Endothelial cell of umbilical vein (primary cell): ENCODE measurements around the gene SPO11. TPM values are rescaled to one million over a fixed set of nuclear protein-coding genes. Genes with fewer than 3 reads are reported as not detected.

ENCODE experiments used
- BruUV-seq: library from RNA; stranded (reverse); fragments of 400-500 nt; replicated peaks from 2 replicates; lab custom pipeline; 2021; lab: Mats Ljungman, UMichigan
- CTCF ChIA-PET: fragments of 300-600, 350-600 bp; sonication (Branson Sonifier 250); formaldehyde crosslinking; loops from one replicate; lab custom pipeline; 2021; ENCODE audit warnings: antibody characterized with exemption, inconsistent platforms; lab: Charles Lee
- POLR2A ChIA-PET: fragments of 300-600, 350-600 bp; sonication (Branson Sonifier 250); formaldehyde crosslinking; loops from one replicate; lab custom pipeline; 2021; ENCODE audit warnings: antibody characterized with exemption, inconsistent platforms; lab: Charles Lee
- DNase-seq: peaks from one replicate; pipeline ENCODE4 v3.0.0-alpha.2; 2011; ENCODE audit warnings: low read depth, low spot score
- FAIRE-seq: peaks from 2 replicates; lab custom pipeline; 2011; peaks lifted over from hg19 to GRCh38; lab: Jason Lieb, UNC
- H2AFZ ChIP-seq: 2 replicates; pipeline ENCODE4 v1.6.0; 2012; ENCODE audit warnings: low read depth, low read length, control low read depth, inconsistent platforms
- H3K27ac ChIP-seq: 2 replicates; pipeline ENCODE4 v1.5.1; 2011; ENCODE audit warnings: low read depth, mild to moderate bottlenecking, control low read depth, low read length, moderate library complexity; ENCODE audit not compliant: insufficient read depth
- H3K27me3 ChIP-seq, 2 experiments: 2 replicates each; pipeline versions ENCODE4 v1.6.0 to v1.6.1; 2011; ENCODE audit warnings: low read length in 2 of 2, mixed read lengths in 1 of 2; ENCODE audit not compliant: control insufficient read depth in 2 of 2, insufficient read depth in 2 of 2
- H3K36me3 ChIP-seq, 2 experiments: 2 replicates in 1 of 2; 3 replicates in 1 of 2; pipeline ENCODE4 v1.5.1; 2011; ENCODE audit warnings: low read length in 2 of 2, mild to moderate bottlenecking in 1 of 2, moderate library complexity in 1 of 2; ENCODE audit not compliant: control insufficient read depth in 2 of 2, insufficient read depth in 2 of 2; ENCODE audit errors: extremely low read depth in 1 of 2
- H3K4me1 ChIP-seq: 3 replicates; pipeline ENCODE4 v1.5.1; 2011; ENCODE audit warnings: mild to moderate bottlenecking, low read length; ENCODE audit not compliant: control insufficient read depth, insufficient read depth; ENCODE audit errors: extremely low read depth
- H3K4me2 ChIP-seq: 2 replicates; pipeline ENCODE4 v1.6.1; 2011; ENCODE audit warnings: low read length, control low read depth, mixed read lengths; ENCODE audit not compliant: insufficient read depth
- H3K4me3 ChIP-seq, 3 experiments: fragments of 200-600 bp in 1 of 3; sonication (generic), shearing (Covaris generic) in 1 of 3; replicated peaks in 1 of 3; 2 replicates each; pipeline ENCODE4 v1.5.1; 2011 to 2016; ENCODE audit warnings: control low read depth in 3 of 3, low read length in 3 of 3, mild to moderate bottlenecking in 2 of 3, inconsistent platforms in 1 of 3, low read depth in 1 of 3, moderate library complexity in 1 of 3; ENCODE audit not compliant: insufficient read depth in 1 of 3
- H3K79me2 ChIP-seq: 2 replicates; pipeline ENCODE4 v1.6.0; 2012; ENCODE audit warnings: low read length, inconsistent platforms; ENCODE audit not compliant: control insufficient read depth, insufficient read depth
- H3K9ac ChIP-seq: replicated peaks from 2 replicates; pipeline ENCODE3; 2011; ENCODE audit warnings: low read length, control low read depth; ENCODE audit not compliant: insufficient read depth; ENCODE audit errors: extremely low read depth
- H3K9me1 ChIP-seq: replicated peaks from 3 replicates; pipeline ENCODE4 v1.6.0; 2011; ENCODE audit warnings: mild to moderate bottlenecking, low read length; ENCODE audit not compliant: control insufficient read depth, insufficient read depth; ENCODE audit errors: extremely low read depth
- H3K9me3 ChIP-seq: replicated peaks from 2 replicates; pipeline ENCODE4 v1.5.1; 2012; ENCODE audit warnings: low read length, inconsistent platforms; ENCODE audit not compliant: control insufficient read depth, insufficient read depth
- H4K20me1 ChIP-seq: replicated peaks from 2 replicates; pipeline ENCODE3; 2011; ENCODE audit warnings: mild to moderate bottlenecking, low read length; ENCODE audit not compliant: control insufficient read depth, insufficient read depth; ENCODE audit errors: extremely low read depth
- EZH2 ChIP-seq: IDR thresholded peaks from 2 replicates; pipeline ENCODE4 v1.6.1; 2012; ENCODE audit warnings: borderline replicate concordance, low read depth, mild to moderate bottlenecking, moderate library complexity, low read length, inconsistent platforms; ENCODE audit not compliant: severe bottlenecking
- FOS ChIP-seq: IDR thresholded peaks from 2 replicates; pipeline ENCODE4 v1.6.1; 2011; ENCODE audit warnings: mild to moderate bottlenecking, low read length, moderate library complexity, borderline replicate concordance; ENCODE audit not compliant: insufficient read depth
- GATA2 ChIP-seq: IDR thresholded peaks from 2 replicates; pipeline ENCODE4 v1.7.0; 2011; ENCODE audit warnings: low read depth, mild to moderate bottlenecking, moderate library complexity, mixed read lengths, low read length; ENCODE audit not compliant: insufficient read length, insufficient read depth
- JUN ChIP-seq: IDR thresholded peaks from 2 replicates; pipeline ENCODE4 v1.6.1; 2011; ENCODE audit warnings: borderline replicate concordance, low read depth; ENCODE audit not compliant: insufficient read length, insufficient read depth
- MYC ChIP-seq: IDR thresholded peaks from one replicate; pipeline ENCODE4 v1.6.1; 2011; ENCODE audit warnings: mild to moderate bottlenecking, low read depth, low read length
- POLR2A ChIP-seq: IDR thresholded peaks from 2 replicates; pipeline ENCODE4 v1.6.1; 2012; ENCODE audit warnings: low read depth, mild to moderate bottlenecking, control low read depth, low read length
- POLR2AphosphoS5 ChIP-seq: IDR thresholded peaks from 2 replicates; pipeline ENCODE4 v1.6.1; 2012; ENCODE audit warnings: low read depth, mild to moderate bottlenecking, control low read depth, low read length, moderate library complexity; ENCODE audit not compliant: insufficient read depth
- dilution Hi-C: fragments of 300-500 bp; cut with MboI; formaldehyde crosslinking; loops from one replicate; pipeline ENCODE4 v1.15.0; 2019; ENCODE audit warnings: low sequenced_read_pairs; ENCODE audit not compliant: extremely low pct_ligation_motif_present
- intact Hi-C: fragments of 100-400 bp; cut with micrococcal nuclease; formaldehyde crosslinking; loops from one replicate; pipeline ENCODE4 v1.10.0; 2022
- polyA plus RNA-seq, 4 experiments: library from polyadenylated mRNA; depleted of rRNA in 3 of 4; stranded (reverse) in 3 of 4; unstranded in 1 of 4; fragments of >200 nt; gene quantifications; 2 replicates each; pipeline versions ENCODE4 v1.2.1 to v1.2.3, GENCODE V29; 2011 to 2012; ENCODE audit warnings: missing spikeins in 1 of 4
- total RNA-seq: library from RNA; stranded (reverse); gene quantifications from 2 replicates; pipeline ENCODE4 v1.2.3, GENCODE V29; 2021
- TF ChIP-seq, protein P1 (sequence below), 2 donors: IDR thresholded peaks; 1 replicate in 1 of 2; 2 replicates in 1 of 2; pipeline ENCODE4 v1.5.1; 2011; ENCODE audit warnings: low read length in 2 of 2, mild to moderate bottlenecking in 2 of 2, moderate library complexity in 2 of 2, control low read depth in 1 of 2, inconsistent platforms in 1 of 2, low read depth in 1 of 2; ENCODE audit not compliant: insufficient read depth in 1 of 2; ENCODE audit errors: extremely low read depth in 1 of 2
- TF ChIP-seq, protein P2 (sequence below): IDR thresholded peaks from 2 replicates; pipeline ENCODE4 v1.6.1; 2011; ENCODE audit not compliant: insufficient read depth, insufficient read length

The SPO11 gene
- total and polyA plus RNA-seq, 2 donors (not counting 3 experiments of a cell fraction or from before 2014, with no cell fraction given), result not detected

DNA sequence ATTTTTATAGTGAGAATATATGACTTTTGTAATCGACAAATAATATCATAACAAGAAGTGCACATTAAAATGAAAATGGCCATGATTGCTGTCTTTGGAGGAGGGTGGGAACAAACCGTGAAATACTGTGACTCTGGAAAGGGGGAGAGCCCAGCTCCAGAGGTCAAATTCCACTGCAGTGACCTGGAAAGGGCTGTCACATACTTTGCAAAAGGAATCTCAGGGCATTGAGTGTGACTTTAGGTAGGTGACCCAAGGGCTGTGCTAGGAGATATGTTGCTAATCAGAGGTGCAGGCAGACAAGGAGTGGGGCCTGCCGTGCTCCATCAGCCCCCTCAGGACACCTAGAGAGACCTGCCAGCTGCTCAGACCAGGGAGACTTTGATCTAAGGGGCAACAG is 35.1 kb upstream of the SPO11 start:
- TF ChIP-seq, protein P1, sequence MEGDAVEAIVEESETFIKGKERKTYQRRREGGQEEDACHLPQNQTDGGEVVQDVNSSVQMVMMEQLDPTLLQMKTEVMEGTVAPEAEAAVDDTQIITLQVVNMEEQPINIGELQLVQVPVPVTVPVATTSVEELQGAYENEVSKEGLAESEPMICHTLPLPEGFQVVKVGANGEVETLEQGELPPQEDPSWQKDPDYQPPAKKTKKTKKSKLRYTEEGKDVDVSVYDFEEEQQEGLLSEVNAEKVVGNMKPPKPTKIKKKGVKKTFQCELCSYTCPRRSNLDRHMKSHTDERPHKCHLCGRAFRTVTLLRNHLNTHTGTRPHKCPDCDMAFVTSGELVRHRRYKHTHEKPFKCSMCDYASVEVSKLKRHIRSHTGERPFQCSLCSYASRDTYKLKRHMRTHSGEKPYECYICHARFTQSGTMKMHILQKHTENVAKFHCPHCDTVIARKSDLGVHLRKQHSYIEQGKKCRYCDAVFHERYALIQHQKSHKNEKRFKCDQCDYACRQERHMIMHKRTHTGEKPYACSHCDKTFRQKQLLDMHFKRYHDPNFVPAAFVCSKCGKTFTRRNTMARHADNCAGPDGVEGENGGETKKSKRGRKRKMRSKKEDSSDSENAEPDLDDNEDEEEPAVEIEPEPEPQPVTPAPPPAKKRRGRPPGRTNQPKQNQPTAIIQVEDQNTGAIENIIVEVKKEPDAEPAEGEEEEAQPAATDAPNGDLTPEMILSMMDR (IDR thresholded peaks at IDR 0.05; ENCODE audit: extremely low read depth in 1 of 2, insufficient read depth in 1 of 2, low read depth in 1 of 2, low read length in 2 of 2), result no peak
- TF ChIP-seq GATA2 (no peak), POLR2A (no peak), FOS (no peak), EZH2 (no peak), JUN (no peak), POLR2AphosphoS5 (no peak), MYC (no peak)
- TF ChIP-seq, protein P2, sequence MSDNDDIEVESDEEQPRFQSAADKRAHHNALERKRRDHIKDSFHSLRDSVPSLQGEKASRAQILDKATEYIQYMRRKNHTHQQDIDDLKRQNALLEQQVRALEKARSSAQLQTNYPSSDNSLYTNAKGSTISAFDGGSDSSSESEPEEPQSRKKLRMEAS, result no peak
- BruUV-seq, result no TSS peak
- dilution Hi-C loops, result no loop called here
- H3K9me3 ChIP-seq, result no peaks in the 10 kb centered on the region
- H3K27ac ChIP-seq, result no peak overlapping the region
- no peak overlapping the region for H3K4me3 ChIP-seq
- no peak overlapping the region for H2AFZ ChIP-seq
- ChIA-PET CTCF (no interaction called here), POLR2A (no interaction called here)
- intact Hi-C loops, result no loop called here
- H3K36me3 ChIP-seq, result no peaks in the 10 kb centered on the region
- no peak for DNase-seq
- FAIRE-seq, result no peak
- H3K9me1 ChIP-seq, result no peaks in the 10 kb centered on the region
- H3K4me2 ChIP-seq, result no peak overlapping the region
- H3K9ac ChIP-seq, result no peak overlapping the region
- H3K4me1 ChIP-seq, result no peaks in the 10 kb centered on the region
- no peaks in the 10 kb centered on the region for H4K20me1 ChIP-seq
- no peaks in the 10 kb centered on the region for H3K27me3 ChIP-seq
- H3K79me2 ChIP-seq, result no peaks in the 10 kb centered on the region
